Keratinocyte (primary cell): Measurements from ENCODE around the gene FGFBP1. TPM values are rescaled to one million over a fixed set of nuclear protein-coding genes. Genes with fewer than 3 reads are reported as not detected.

ENCODE experiments used
- DNase-seq: peaks from one replicate; pipeline ENCODE4 v3.0.0-alpha.2; 2011; ENCODE audit warnings: low read depth, missing footprints, low spot score
- FAIRE-seq: peaks from 2 replicates; lab custom pipeline; 2011; peaks lifted over from hg19 to GRCh38; lab: Jason Lieb, UNC
- H2AFZ ChIP-seq: 2 replicates; pipeline ENCODE4 v1.6.0; 2012; ENCODE audit warnings: low read length, control low read depth, inconsistent platforms; ENCODE audit not compliant: control insufficient read depth
- H3K27ac ChIP-seq: 2 replicates; pipeline ENCODE4 v1.5.1; 2011; ENCODE audit warnings: low read length; ENCODE audit not compliant: control insufficient read depth, insufficient read depth
- H3K27me3 ChIP-seq: 3 replicates; pipeline ENCODE4 v1.6.0; 2011; ENCODE audit warnings: low read length; ENCODE audit not compliant: control insufficient read depth, insufficient read depth; ENCODE audit errors: extremely low read depth
- H3K36me3 ChIP-seq, 2 experiments: 2 replicates in 1 of 2; 3 replicates in 1 of 2; pipeline ENCODE4 v1.5.1; 2011; ENCODE audit warnings: low read length in 2 of 2, mild to moderate bottlenecking in 1 of 2; ENCODE audit not compliant: control insufficient read depth in 2 of 2, insufficient read depth in 2 of 2; ENCODE audit errors: extremely low read depth in 1 of 2
- H3K4me1 ChIP-seq: 3 replicates; pipeline ENCODE4 v1.5.1; 2011; ENCODE audit warnings: low read length; ENCODE audit not compliant: control insufficient read depth, insufficient read depth; ENCODE audit errors: extremely low read depth
- H3K4me2 ChIP-seq: 3 replicates; pipeline ENCODE4 v1.6.0; 2011; ENCODE audit warnings: low read depth, low read length; ENCODE audit not compliant: control insufficient read depth, insufficient read depth; ENCODE audit errors: extremely low read depth
- H3K4me3 ChIP-seq, 3 experiments: fragments of 200-600 bp in 1 of 3; sonication (generic) in 1 of 3; 2 replicates in 2 of 3; 3 replicates in 1 of 3; pipeline ENCODE4 v1.5.1; 2011 to 2016; ENCODE audit warnings: low read length in 3 of 3, mild to moderate bottlenecking in 3 of 3, control low read depth in 2 of 3, inconsistent platforms in 1 of 3, low read depth in 1 of 3, mixed read lengths in 1 of 3, mixed run types in 1 of 3, moderate library complexity in 1 of 3; ENCODE audit not compliant: control insufficient read depth in 2 of 3, insufficient read depth in 2 of 3; ENCODE audit errors: extremely low read depth in 1 of 3
- H3K79me2 ChIP-seq: 2 replicates; pipeline ENCODE4 v1.6.0; 2012; ENCODE audit warnings: low read length; ENCODE audit not compliant: control insufficient read depth, insufficient read depth
- H3K9ac ChIP-seq: 3 replicates; pipeline ENCODE4 v1.6.0; 2011; ENCODE audit warnings: low read length; ENCODE audit not compliant: control insufficient read depth, insufficient read depth; ENCODE audit errors: extremely low read depth
- H3K9me1 ChIP-seq: 3 replicates; pipeline ENCODE4 v1.6.0; 2011; ENCODE audit warnings: low read length; ENCODE audit not compliant: control insufficient read depth, insufficient read depth; ENCODE audit errors: extremely low read depth
- H3K9me3 ChIP-seq: 2 replicates; pipeline ENCODE4 v1.5.1; 2012; ENCODE audit warnings: low read depth, low read length; ENCODE audit not compliant: control insufficient read depth
- H4K20me1 ChIP-seq: 3 replicates; pipeline ENCODE4 v1.6.0; 2011; ENCODE audit warnings: low read length; ENCODE audit not compliant: control insufficient read depth, insufficient read depth; ENCODE audit errors: extremely low read depth
- CTCF ChIP-seq, 3 experiments: IDR thresholded peaks in 1 of 3; conservative IDR thresholded peaks in 1 of 3; optimal IDR thresholded peaks in 1 of 3; 2 replicates in 2 of 3; 3 replicates in 1 of 3; pipeline versions ENCODE3 to v1.5.1; 2011; ENCODE audit warnings: low read length in 3 of 3, mild to moderate bottlenecking in 3 of 3, moderate library complexity in 2 of 3, control low read depth in 1 of 3, inconsistent platforms in 1 of 3; ENCODE audit not compliant: insufficient read depth in 2 of 3; ENCODE audit errors: extremely low read depth in 1 of 3
- EZH2 ChIP-seq: IDR thresholded peaks from one replicate; pipeline ENCODE4 v1.6.1; 2012; ENCODE audit warnings: inconsistent platforms, mild to moderate bottlenecking, low read length, moderate library complexity
- dilution Hi-C: fragments of 300-500 bp; cut with MboI; formaldehyde crosslinking; loops from one replicate; pipeline ENCODE4 v1.7.0; 2020; ENCODE audit warnings: low sequenced_read_pairs; ENCODE audit not compliant: extremely low pct_ligation_motif_present
- polyA plus RNA-seq, 5 experiments: library from polyadenylated mRNA; depleted of rRNA in 3 of 5; stranded (reverse) in 3 of 5; stranded (forward) in 1 of 5; unstranded in 1 of 5; fragments of >200 nt; gene quantifications; 1 replicate in 1 of 5; 2 replicates in 3 of 5; 3 replicates in 1 of 5; pipeline versions ENCODE4 v1.2.1 to v1.2.3, GENCODE V29; 2011 to 2012; ENCODE audit warnings: missing spikeins in 2 of 5, low read depth in 1 of 5, low replicate concordance in 1 of 5

FGFBP1 gene
- polyA plus RNA-seq, 1 donor (not counting 4 experiments of a cell fraction or from before 2014, with no cell fraction given) = 2,189 TPM

- Histone ChIP-seq H4K20me1 (no peaks in the 10 kb centered on the region), H3K9ac (no peak overlapping the region), H3K27me3 (no peaks in the 10 kb centered on the region), H3K9me3 (peaks cover 6% of the 10 kb centered on the region), H2AFZ (peak overlapping the region; percentile 27), H3K4me2 (no peak overlapping the region), H3K4me3 (no peak overlapping the region), H3K36me3 (no peaks in the 10 kb centered on the region), H3K9me1 (no peaks in the 10 kb centered on the region), H3K27ac (peak overlapping the region; percentile 27), H3K4me1 (peaks cover 59% of the 10 kb centered on the region), H3K79me2 (no peaks in the 10 kb centered on the region)
- no peak for TF ChIP-seq EZH2
- TF ChIP-seq CTCF (optimal IDR thresholded peaks at IDR 0.05 in 1 of 3, IDR thresholded peaks at IDR 0.05 in 1 of 3, conservative IDR thresholded peaks at IDR 0.05 in 1 of 3; ENCODE audit: extremely low read depth in 1 of 3, insufficient read depth in 2 of 3, low read length in 3 of 3) = no peak
- dilution Hi-C loops = no loop called here
- FAIRE-seq (peak; percentile 73), DNase-seq (no peak)
These were observed 28.2 kb downstream of the FGFBP1 start for GRCh38 chr4:15910155-15910940.

DNA sequence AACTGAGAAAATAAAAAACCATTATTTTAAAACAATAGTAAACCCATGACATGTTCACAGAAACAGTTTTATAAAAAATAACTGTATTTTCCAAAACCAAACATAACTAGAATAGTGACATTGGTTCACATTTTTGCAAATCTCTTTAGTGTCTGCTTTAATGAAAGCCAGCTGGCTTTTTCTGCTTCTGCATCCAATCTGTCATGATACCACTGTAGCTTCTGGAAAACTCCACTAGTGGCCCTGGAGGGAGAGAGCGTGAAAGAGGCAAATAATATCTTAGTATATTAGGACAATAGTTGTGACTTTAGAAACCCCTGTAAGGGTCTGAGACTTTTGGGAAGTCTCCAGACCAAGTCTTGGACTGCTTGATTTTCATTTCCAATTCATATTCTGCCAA lies 31.1 kb downstream of the FGFBP1 start:
- no peak for DNase-seq
- H3K79me2 ChIP-seq = no peaks in the 10 kb centered on the region
- peaks cover 38% of the 10 kb centered on the region for H3K4me1 ChIP-seq
- peak overlapping the region; percentile 100 for H3K27ac ChIP-seq
- dilution Hi-C loops = no loop called here
- H3K4me2 ChIP-seq = no peak overlapping the region
- no peaks in the 10 kb centered on the region for H3K36me3 ChIP-seq
- H3K9ac ChIP-seq = no peak overlapping the region
- no peaks in the 10 kb centered on the region for H4K20me1 ChIP-seq
- H3K9me1 ChIP-seq = no peaks in the 10 kb centered on the region
- H3K27me3 ChIP-seq = no peaks in the 10 kb centered on the region
- H2AFZ ChIP-seq = no peak overlapping the region
- FAIRE-seq = no peak
- no peak for TF ChIP-seq EZH2
- TF ChIP-seq CTCF (optimal IDR thresholded peaks at IDR 0.05 in 1 of 3, IDR thresholded peaks at IDR 0.05 in 1 of 3, conservative IDR thresholded peaks at IDR 0.05 in 1 of 3; ENCODE audit: extremely low read depth in 1 of 3, insufficient read depth in 2 of 3, low read length in 3 of 3) = no peak
- no peak overlapping the region for H3K4me3 ChIP-seq
- H3K9me3 ChIP-seq = peaks cover 17% of the 10 kb centered on the region
